ENCODE data around the gene GRID1.

GRID1 gene

DNA sequence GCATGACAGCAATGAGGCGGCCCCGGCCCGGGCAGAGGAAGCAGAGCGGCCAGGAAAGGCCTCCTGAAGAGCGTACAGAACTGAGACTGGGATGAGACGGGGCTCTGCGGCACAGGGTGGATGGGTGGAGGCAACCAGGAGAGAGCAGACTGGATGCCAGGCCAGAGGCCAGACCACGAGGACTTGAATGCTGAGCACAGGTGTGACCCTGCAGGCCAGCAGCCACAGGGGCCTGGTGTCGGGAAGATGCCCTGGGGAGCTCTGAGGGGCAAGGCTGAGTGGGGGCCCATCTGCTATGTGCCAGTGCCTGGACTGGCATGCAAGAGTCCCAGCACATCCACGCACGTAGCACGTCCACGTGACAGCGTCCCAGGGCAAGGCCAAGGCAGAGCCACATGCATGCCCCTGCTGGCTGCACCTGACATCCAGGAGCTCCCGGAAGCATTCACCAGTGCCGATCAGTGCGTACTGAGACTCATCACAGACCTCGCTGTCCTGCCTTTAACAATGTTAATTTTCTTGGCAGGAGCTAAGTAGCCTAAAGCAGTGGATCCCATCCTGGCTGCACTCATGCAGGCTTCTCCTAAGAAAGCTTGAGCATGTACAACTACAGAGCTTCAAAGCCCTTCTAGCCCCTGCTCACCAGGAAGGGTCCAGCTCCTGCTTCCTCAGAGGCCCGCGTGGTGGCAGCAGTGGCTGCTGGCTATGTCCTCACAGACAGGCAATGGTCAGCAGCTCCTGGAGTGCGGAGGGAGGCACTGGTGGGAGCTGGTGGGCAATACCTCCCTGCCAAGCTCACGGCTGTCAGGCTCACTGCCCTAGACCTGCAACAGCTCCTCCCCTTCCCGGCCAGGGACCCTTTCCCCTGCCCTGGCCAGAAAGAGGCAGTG, 18.0 kb downstream of the GRID1 start:
- DNase-seq (ENCODE audit: low read depth, low spot score) = no peak
- H3K9me3 ChIP-seq (ENCODE audit: low read depth, low read length) = no peaks in the 10 kb centered on the region
- no peak overlapping the region for H3K9ac ChIP-seq (ENCODE audit: insufficient read length)
- H3K27ac ChIP-seq = no peak overlapping the region
- TF ChIP-seq FOXP2 (optimal IDR thresholded peaks at IDR 0.05; ENCODE audit: control extremely low read depth, extremely low read length, insufficient read depth) = no peak
- no peak for TF ChIP-seq POLR2AphosphoS5 (IDR thresholded peaks at IDR 0.05; ENCODE audit: borderline replicate concordance, low read depth, low read length)
- TF ChIP-seq EZH2 (IDR thresholded peaks at IDR 0.05) = no peak
- no peaks in the 10 kb centered on the region for H3K36me3 ChIP-seq (ENCODE audit: insufficient read depth, low read length)
- no peak overlapping the region for H3K4me3 ChIP-seq

DNA sequence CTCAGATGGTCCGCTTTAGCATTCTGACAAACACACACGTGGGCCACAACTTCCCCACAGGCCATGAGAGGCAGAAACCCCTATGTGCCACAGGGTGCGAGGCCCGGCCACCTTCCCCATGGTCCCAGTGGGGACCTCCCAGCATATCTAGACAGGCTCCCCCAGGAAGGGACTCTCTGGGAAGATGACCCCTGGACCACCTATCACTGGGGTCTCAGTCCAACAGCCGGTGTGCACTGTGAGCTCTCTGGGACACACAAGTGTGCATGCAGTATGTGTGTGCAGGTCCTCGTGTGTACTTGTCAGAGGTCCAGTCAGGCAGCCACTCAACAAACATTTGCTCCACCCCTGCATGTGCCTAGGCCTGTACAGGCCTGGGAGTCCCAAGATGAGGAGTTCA, 18.7 kb downstream of the GRID1 start:
- no peak overlapping the region for H3K27ac ChIP-seq
- no peak overlapping the region for H3K4me3 ChIP-seq
- DNase-seq (ENCODE audit: low read depth, low spot score) = no peak
- H3K9ac ChIP-seq (ENCODE audit: insufficient read length) = no peak overlapping the region
- H3K36me3 ChIP-seq (ENCODE audit: insufficient read depth, low read length) = no peaks in the 10 kb centered on the region
- TF ChIP-seq EZH2 (IDR thresholded peaks at IDR 0.05) (no peak), FOXP2 (optimal IDR thresholded peaks at IDR 0.05; ENCODE audit: control extremely low read depth, extremely low read length, insufficient read depth) (no peak), POLR2AphosphoS5 (IDR thresholded peaks at IDR 0.05; ENCODE audit: borderline replicate concordance, low read depth, low read length) (no peak)
- no peaks in the 10 kb centered on the region for H3K9me3 ChIP-seq (ENCODE audit: low read depth, low read length)

DNA sequence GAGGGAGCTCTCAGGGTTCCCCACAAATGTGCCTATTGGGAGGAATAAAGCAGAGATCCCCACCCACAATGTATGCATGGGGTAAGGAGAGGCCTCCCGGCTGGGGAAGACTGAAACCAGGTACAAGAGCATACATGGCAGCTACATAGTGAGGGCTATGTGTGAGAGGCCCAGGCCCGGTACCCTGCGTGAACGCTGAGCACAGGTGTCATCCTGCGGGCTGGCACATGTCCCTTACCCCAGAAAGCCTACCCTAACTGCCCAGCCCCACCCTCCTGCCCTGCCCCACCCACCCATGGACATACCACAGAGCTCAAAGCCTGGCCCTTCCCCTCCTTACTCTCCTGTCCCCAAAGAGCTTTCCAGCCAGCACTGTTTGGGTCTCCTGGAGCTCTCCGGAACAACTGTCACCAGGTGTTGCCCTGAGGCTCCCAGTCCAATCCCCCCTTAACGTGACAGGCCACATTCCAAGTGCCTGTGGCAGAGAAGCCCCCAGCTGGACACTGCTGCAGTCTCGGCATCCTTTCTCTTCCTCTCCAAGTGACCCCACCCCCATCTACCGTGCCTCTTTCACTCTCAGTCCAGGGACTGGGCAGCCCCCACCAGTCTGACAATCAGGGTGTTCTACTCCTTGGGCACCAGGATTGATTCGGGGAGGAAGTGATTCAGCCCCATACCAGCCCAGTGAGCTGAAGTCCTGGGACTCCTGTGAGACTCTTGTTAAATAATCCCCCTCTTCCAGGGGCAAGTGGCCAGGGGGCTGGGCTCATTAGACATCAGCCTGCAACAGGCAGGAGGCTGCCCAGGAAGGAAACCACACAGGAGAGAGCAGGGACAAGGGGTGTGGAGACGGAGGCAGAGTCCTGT, 19.6 kb downstream of the GRID1 start:
- TF ChIP-seq EZH2 (IDR thresholded peaks at IDR 0.05) = no peak
- no peak for TF ChIP-seq POLR2AphosphoS5 (IDR thresholded peaks at IDR 0.05; ENCODE audit: borderline replicate concordance, low read depth, low read length)
- no peak for TF ChIP-seq FOXP2 (optimal IDR thresholded peaks at IDR 0.05; ENCODE audit: control extremely low read depth, extremely low read length, insufficient read depth)
- Histone ChIP-seq H3K9me3 (ENCODE audit: low read depth, low read length) (no peaks in the 10 kb centered on the region), H3K27ac (no peak overlapping the region), H3K4me3 (no peak overlapping the region), H3K9ac (ENCODE audit: insufficient read length) (no peak overlapping the region), H3K36me3 (ENCODE audit: insufficient read depth, low read length) (no peaks in the 10 kb centered on the region)
- no peak for DNase-seq (ENCODE audit: low read depth, low spot score)

- Histone ChIP-seq H3K9ac (ENCODE audit: insufficient read length) (no peak overlapping the region), H3K36me3 (ENCODE audit: insufficient read depth, low read length) (no peaks in the 10 kb centered on the region), H3K27ac (no peak overlapping the region), H3K4me3 (no peak overlapping the region), H3K9me3 (ENCODE audit: low read depth, low read length) (no peaks in the 10 kb centered on the region)
- no peak for DNase-seq (ENCODE audit: low read depth, low spot score)
- TF ChIP-seq FOXP2 (optimal IDR thresholded peaks at IDR 0.05; ENCODE audit: control extremely low read depth, extremely low read length, insufficient read depth) (no peak), POLR2AphosphoS5 (IDR thresholded peaks at IDR 0.05; ENCODE audit: borderline replicate concordance, low read depth, low read length) (no peak), EZH2 (IDR thresholded peaks at IDR 0.05) (no peak)
Measured at GRCh38 chr10:86345859-86346798, 20.5 kb downstream of the GRID1 start.

- Histone ChIP-seq H3K4me3 (no peak overlapping the region), H3K9ac (ENCODE audit: insufficient read length) (no peak overlapping the region), H3K36me3 (ENCODE audit: insufficient read depth, low read length) (no peaks in the 10 kb centered on the region), H3K27ac (no peak overlapping the region), H3K9me3 (ENCODE audit: low read depth, low read length) (no peaks in the 10 kb centered on the region)
- no peak for TF ChIP-seq POLR2AphosphoS5 (IDR thresholded peaks at IDR 0.05; ENCODE audit: borderline replicate concordance, low read depth, low read length)
- no peak for TF ChIP-seq FOXP2 (optimal IDR thresholded peaks at IDR 0.05; ENCODE audit: control extremely low read depth, extremely low read length, insufficient read depth)
- no peak for TF ChIP-seq EZH2 (IDR thresholded peaks at IDR 0.05)
- no peak for DNase-seq (ENCODE audit: low read depth, low spot score)
Measured at GRCh38 chr10:86345296-86345858, 21.2 kb downstream of the GRID1 start.

DNA sequence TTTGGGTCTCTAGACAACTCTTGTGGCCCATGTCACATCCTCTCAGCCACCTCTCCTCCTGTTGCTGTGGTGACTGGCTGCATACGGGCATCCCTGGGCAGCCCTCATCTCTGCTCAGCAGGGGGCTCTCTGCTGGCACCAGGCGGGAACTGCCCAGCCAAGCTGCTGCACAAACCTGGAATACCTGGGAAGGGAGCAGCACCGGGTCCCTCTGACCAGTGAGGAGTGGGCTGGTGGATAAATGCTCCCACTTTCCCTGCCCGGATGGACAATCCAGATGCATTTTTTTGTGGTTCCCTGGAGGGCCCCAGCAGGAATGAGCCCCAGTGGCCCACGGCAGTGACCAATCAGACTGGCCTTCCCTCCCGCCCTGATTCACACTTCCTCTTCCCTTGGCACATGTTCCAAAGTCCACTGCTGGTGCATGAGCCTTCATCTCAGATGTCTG, 21.9 kb downstream of the GRID1 start:
- Histone ChIP-seq H3K9me3 (ENCODE audit: low read depth, low read length) (no peaks in the 10 kb centered on the region), H3K4me3 (no peak overlapping the region), H3K9ac (ENCODE audit: insufficient read length) (no peak overlapping the region), H3K36me3 (ENCODE audit: insufficient read depth, low read length) (no peaks in the 10 kb centered on the region), H3K27ac (no peak overlapping the region)
- no peak for DNase-seq (ENCODE audit: low read depth, low spot score)
- TF ChIP-seq FOXP2 (optimal IDR thresholded peaks at IDR 0.05; ENCODE audit: control extremely low read depth, extremely low read length, insufficient read depth) (no peak), EZH2 (IDR thresholded peaks at IDR 0.05) (no peak), POLR2AphosphoS5 (IDR thresholded peaks at IDR 0.05; ENCODE audit: borderline replicate concordance, low read depth, low read length) (no peak)

DNA sequence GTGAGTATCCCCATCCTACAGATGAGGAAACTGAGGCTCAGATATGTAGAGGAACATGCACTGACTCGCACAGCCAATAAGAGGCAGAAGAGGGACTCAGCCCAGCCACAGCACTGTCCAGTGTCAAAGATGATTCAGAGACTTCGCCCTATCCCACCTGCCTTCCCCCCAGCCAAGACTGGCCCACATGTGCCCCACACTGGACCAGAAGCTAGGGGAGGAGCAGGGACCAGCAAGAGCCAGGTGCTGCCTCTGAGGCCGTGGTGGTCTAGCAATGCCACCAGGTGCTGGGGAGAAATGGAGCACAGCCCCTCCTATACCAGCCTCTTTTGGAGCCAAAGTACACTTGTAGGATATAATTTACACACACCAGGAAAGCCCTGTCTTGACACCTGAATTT, 22.3 kb downstream of the GRID1 start:
- H3K27ac ChIP-seq = no peak overlapping the region
- no peak overlapping the region for H3K4me3 ChIP-seq
- H3K36me3 ChIP-seq (ENCODE audit: insufficient read depth, low read length) = no peaks in the 10 kb centered on the region
- DNase-seq (ENCODE audit: low read depth, low spot score) = no peak
- TF ChIP-seq EZH2 (IDR thresholded peaks at IDR 0.05) (no peak), POLR2AphosphoS5 (IDR thresholded peaks at IDR 0.05; ENCODE audit: borderline replicate concordance, low read depth, low read length) (no peak), FOXP2 (optimal IDR thresholded peaks at IDR 0.05; ENCODE audit: control extremely low read depth, extremely low read length, insufficient read depth) (no peak)
- no peaks in the 10 kb centered on the region for H3K9me3 ChIP-seq (ENCODE audit: low read depth, low read length)
- H3K9ac ChIP-seq (ENCODE audit: insufficient read length) = no peak overlapping the region
